Body of pancreas (tissue), 4 donors: Measurements from ENCODE around the gene B3GAT3. TPM values are rescaled to one million over a fixed set of nuclear protein-coding genes. Genes with fewer than 3 reads are reported as not detected.

Source experiments
- ATAC-seq: fragments of 150-250 bp; one replicate; pipeline ENCODE4 v1.9.1; 2016
- DNase-seq, 4 donors: peaks; one replicate each; pipeline ENCODE4 v3.0.0-alpha.2; 2019
- H3K27ac ChIP-seq, 4 donors: fragments of 200-600 bp; sonication (generic); 1 replicate in 3 of 4; 2 replicates in 1 of 4; pipeline versions ENCODE4 v1.5.1 to v1.6.1; 2016 to 2019; ENCODE audit warnings: mild to moderate bottlenecking in 1 of 4, mixed read lengths in 1 of 4, moderate library complexity in 1 of 4
- H3K27me3 ChIP-seq, 2 donors: fragments of 200-600 bp; sonication (generic); one replicate each; pipeline ENCODE4 v1.6.0; 2016; ENCODE audit warnings: mild to moderate bottlenecking in 1 of 2
- H3K36me3 ChIP-seq, 2 donors: fragments of 200-600 bp; sonication (generic); replicated peaks in 1 of 2; 2 replicates each; pipeline ENCODE4 v1.5.1; 2016; ENCODE audit warnings: low read depth in 2 of 2; ENCODE audit not compliant: insufficient read depth in 1 of 2
- H3K4me1 ChIP-seq: fragments of 200-600 bp; sonication (generic); one replicate; pipeline ENCODE4 v1.6.0; 2016
- H3K4me3 ChIP-seq, 2 donors: fragments of 200-600 bp; sonication (generic); 1 replicate in 1 of 2; 2 replicates in 1 of 2; pipeline ENCODE4 v1.5.1; 2016 to 2019
- H3K9me3 ChIP-seq, 3 donors: fragments of 200-600 bp; sonication (generic); 1 replicate in 2 of 3; 2 replicates in 1 of 3; pipeline ENCODE4 v1.5.1; 2016
- CTCF ChIP-seq, 7 experiments: fragments of 450-650 bp in 4 of 7; fragments of 200-600 bp in 3 of 7; sonication (generic) in 3 of 7; IDR thresholded peaks; one replicate each; pipeline ENCODE4 v1.5.1; 2016 to 2019; ENCODE audit warnings: antibody characterized with exemption in 7 of 7
- POLR2A ChIP-seq, 3 donors: fragments of 450-650 bp; IDR thresholded peaks; one replicate each; pipeline ENCODE4 v1.6.1; 2016; ENCODE audit warnings: antibody characterized with exemption in 3 of 3, mild to moderate bottlenecking in 2 of 3
- WGBS, 2 donors: methylation state at CpG; one replicate each; pipeline ENCODE4 v1.1.5; 2017; 5-methylcytosine and 5-hydroxymethylcytosine counted together
- intact Hi-C: fragments of 100-400 bp; cut with DNase I; formaldehyde crosslinking; loops from one replicate; pipeline ENCODE4 v1.15.1; 2023
- total RNA-seq, 2 donors: library from RNA; depleted of rRNA; stranded (reverse); fragments of >200 nt; gene quantifications; one replicate each; pipeline ENCODE4 v1.1.0, GENCODE V29; 2016

Gene B3GAT3
- total RNA-seq, 2 donors from 2014 or later = 17.1 to 63.0 TPM

- no peak for ATAC-seq
- intact Hi-C loops = no loop called here
- no peak overlapping the region for H3K4me3 ChIP-seq
- DNase-seq = no peak
- H3K4me1 ChIP-seq = peaks cover 34% of the 10 kb centered on the region
- peaks cover 7 to 17% of the 10 kb centered on the region in 2 donors for H3K36me3 ChIP-seq
- TF ChIP-seq POLR2A (IDR thresholded peaks at IDR 0.05) = no peak
- TF ChIP-seq CTCF (IDR thresholded peaks at IDR 0.05) = no peak
- H3K9me3 ChIP-seq = no peaks in the 10 kb centered on the region
- 58 to 78% methylated on average over 5 of the region's 5 CpGs for WGBS, 2 donors
- H3K27me3 ChIP-seq = no peaks in the 10 kb centered on the region
- peak overlapping the region in 2 of 4 donors; percentile 28 to 44 for H3K27ac ChIP-seq
These were observed 21.9 kb downstream of the B3GAT3 start for GRCh38 chr11:62599901-62600300.

- DNase-seq = peak; percentile 70 to 93 (median 79)
- TF ChIP-seq POLR2A (IDR thresholded peaks at IDR 0.05) (no peak), CTCF (IDR thresholded peaks at IDR 0.05) (no peak)
- Histone ChIP-seq H3K4me1 (peaks cover 34% of the 10 kb centered on the region), H3K27me3 (no peaks in the 10 kb centered on the region), H3K36me3 (peaks cover 7 to 21% of the 10 kb centered on the region in 2 donors), H3K27ac (peak overlapping the region in 2 of 4 donors; percentile 28 to 44), H3K9me3 (no peaks in the 10 kb centered on the region), H3K4me3 (no peak overlapping the region)
- ATAC-seq = peak; percentile 7
- intact Hi-C loops = no loop called here
- 39 to 57% methylated on average over 6 to 7 of the region's 7 CpGs for WGBS, 2 donors
These were observed 22.6 kb downstream of the B3GAT3 start for GRCh38 chr11:62599069-62599696.

- ATAC-seq = no peak
- 78 to 86% methylated on average over 8 of the region's 8 CpGs for WGBS, 2 donors
These were observed 26.7 kb downstream of the B3GAT3 start for GRCh38 chr11:62595124-62595523.

GRCh38 chr11:62593434-62594044, 28.2 kb downstream of the B3GAT3 start:
- peaks cover 7 to 21% of the 10 kb centered on the region in 2 donors for H3K36me3 ChIP-seq
- peak; percentile 74 to 86 (median 82) for DNase-seq
- H3K4me3 ChIP-seq = no peak overlapping the region
- TF ChIP-seq CTCF (IDR thresholded peaks at IDR 0.05) = peak in 6 of 7 experiments; percentile 33 to 62 (median 55)
- no peak for TF ChIP-seq POLR2A (IDR thresholded peaks at IDR 0.05)
- no peak for ATAC-seq
- no peak overlapping the region for H3K27ac ChIP-seq
- H3K9me3 ChIP-seq = no peaks in the 10 kb centered on the region
- no peaks in the 10 kb centered on the region for H3K27me3 ChIP-seq
- peaks cover 27% of the 10 kb centered on the region for H3K4me1 ChIP-seq
- intact Hi-C loops = no loop called here
- 59 to 65% methylated on average over 13 of the region's 13 CpGs for WGBS, 2 donors

More at GRCh38 chr11:62595124-62595523, 26.7 kb downstream of the B3GAT3 start:
- Histone ChIP-seq H3K36me3 (peaks cover 7 to 21% of the 10 kb centered on the region in 2 donors), H3K27ac (no peak overlapping the region), H3K4me3 (no peak overlapping the region), H3K27me3 (no peaks in the 10 kb centered on the region), H3K4me1 (peaks cover 35% of the 10 kb centered on the region), H3K9me3 (no peaks in the 10 kb centered on the region)
- no peak for DNase-seq
- intact Hi-C loops = no loop called here
- no peak for TF ChIP-seq CTCF (IDR thresholded peaks at IDR 0.05)
- no peak for TF ChIP-seq POLR2A (IDR thresholded peaks at IDR 0.05)
